HG03575 (cell line): ENCODE measurements around the gene ADRA1B.
"Not testable (repeated sequence)": the region's sequence is repeated elsewhere in the genome, so short reads cannot be mapped to it uniquely, and the experiment has no call there.

Source experiments
- ATAC-seq: cut with Tn5 transposase; IDR thresholded peaks from one replicate; pipeline ENCODE4 v1.9.1; 2021; ENCODE audit not compliant: unreplicated experiment, insufficient number of reproducible peaks, low FRiP score; ENCODE audit errors: extremely low read depth

Gene ADRA1B

DNA sequence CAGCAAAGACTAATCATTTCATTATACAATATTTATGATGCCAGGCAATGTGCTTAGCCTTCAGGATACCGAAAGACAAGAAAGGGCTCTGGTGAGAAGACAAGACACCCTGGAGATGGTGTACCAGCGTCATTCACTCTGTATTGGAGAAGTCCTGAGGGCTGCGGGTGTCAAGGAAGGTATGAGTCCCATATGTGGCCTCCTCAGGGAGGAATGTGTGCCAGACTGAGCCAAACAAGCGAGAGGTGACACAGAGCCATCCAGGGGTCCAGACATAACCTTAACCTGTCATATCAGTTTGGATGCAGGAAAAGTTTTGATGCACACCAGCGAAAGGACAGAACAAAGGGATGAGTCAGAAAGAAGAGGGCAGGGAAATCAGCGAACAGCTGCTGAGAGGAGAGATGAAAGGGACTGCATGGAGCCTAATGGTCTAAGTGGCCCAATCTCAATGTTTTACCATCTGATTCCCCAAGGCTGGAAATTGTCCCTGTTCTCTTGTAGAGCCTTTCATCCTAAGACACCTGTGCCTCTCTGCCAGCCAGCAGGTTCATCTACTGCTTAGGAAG is 38.9 kb downstream of the ADRA1B start:
- no peak for ATAC-seq

DNA sequence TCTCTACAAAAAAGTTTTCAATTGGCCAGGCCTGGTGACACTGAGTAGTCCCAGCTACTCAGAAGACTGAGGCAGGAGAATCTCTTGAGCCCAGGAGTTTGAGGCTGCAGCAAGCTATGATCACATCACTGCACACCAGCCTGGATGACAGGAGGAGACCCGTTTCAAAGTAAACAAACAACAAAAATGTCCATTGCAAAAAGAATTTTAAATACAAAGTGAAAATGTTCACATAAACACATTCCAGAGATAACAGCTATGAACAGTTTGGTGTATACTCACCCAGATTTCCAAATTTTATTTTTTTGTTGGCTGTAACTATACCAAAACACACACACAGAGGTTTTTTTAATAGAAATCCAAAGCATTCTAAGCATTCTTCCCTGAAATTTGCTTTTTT is 39.8 kb downstream of the ADRA1B start:
- ATAC-seq, result no peak

DNA sequence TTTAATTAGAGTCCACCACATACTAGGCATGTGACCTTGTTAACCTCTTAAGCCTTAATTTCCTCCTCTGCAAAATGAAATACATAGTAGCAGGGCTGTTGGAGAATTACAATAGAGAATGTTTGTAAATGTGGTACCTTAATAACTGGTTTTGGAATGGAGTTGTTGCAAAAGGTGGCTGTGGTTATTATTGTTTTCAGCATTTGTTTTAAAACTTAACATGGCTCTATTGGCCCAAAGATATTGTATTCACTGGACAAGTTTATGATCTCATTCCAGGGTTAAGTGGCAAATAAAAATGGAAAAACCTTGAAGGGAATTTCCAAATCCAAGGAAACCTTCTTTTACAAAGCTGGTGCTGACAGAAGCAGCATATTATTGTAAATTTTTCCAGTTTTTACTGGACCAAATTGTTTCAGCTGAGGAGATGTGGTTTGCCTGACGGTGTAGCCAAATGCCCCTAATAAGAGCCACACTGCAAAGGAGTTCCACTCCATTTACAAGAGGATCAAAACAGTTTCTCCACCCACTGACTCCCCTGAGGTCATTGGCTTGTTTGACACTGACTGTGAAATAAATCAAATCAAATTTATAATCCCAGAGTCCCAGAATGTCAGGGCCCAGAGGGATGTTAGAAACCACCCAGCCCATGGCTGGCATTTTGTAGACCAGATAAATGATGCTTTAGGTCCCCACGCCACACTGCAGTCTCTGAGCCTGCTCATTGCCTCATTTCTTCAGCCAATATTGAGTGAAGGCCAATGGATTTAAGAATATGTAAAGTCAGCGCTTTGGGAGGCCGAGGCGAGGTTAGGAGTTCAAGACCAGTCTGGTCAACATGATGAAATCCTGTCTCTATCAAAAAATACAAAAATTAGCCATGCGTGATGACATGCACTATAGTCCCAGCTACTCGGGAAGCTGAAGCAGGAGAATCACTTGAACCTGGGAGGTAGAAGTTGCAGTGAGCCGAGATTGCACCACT is 45.2 kb downstream of the ADRA1B start:
- ATAC-seq, result no peak

- no peak for ATAC-seq
Observed at GRCh38 chr5:159962214-159962613, 45.9 kb downstream of the ADRA1B start.

DNA sequence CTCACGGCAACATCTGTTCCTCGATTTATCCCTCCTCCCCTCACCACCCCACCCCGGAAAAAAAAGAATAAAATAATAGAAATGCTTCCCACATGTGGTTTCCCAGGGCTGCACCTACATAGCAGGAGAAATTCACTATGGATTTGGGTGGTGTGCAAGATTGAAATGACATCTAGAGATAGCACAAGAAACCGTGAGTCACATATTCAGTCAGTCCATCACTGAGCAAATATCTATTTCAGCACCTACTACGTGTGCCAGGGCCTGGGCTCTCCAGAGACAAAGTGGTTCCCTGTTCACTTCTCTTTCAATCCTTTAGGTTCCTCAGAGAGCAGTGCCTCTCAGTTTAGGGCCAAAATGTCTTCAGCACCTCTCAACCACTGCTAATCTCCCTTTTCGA is 47.7 kb downstream of the ADRA1B start:
- no peak for ATAC-seq

GRCh38 chr5:159965031-159965837 is 49.0 kb downstream of the ADRA1B start:
- ATAC-seq, result no peak

DNA sequence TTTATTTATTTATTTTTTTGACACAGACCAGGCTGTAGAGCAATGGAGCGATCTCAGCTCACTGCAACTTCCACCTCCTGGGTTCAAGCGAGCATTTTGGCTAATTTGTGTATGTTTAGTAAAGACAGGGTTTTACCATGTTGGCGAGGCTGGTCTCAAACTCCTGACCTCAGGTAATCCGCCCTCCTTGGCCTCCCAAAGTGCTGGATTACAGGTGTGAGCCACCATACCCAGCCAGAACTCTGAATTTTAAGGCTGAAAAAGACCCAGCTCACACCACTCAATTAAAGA is 49.5 kb downstream of the ADRA1B start:
- ATAC-seq, result not testable (repeated sequence)

GRCh38 chr5:159969966-159970365 is 53.7 kb downstream of the ADRA1B start:
- ATAC-seq, result no peak

GRCh38 chr5:159971038-159971437 is 54.8 kb downstream of the ADRA1B start:
- ATAC-seq, result no peak

DNA sequence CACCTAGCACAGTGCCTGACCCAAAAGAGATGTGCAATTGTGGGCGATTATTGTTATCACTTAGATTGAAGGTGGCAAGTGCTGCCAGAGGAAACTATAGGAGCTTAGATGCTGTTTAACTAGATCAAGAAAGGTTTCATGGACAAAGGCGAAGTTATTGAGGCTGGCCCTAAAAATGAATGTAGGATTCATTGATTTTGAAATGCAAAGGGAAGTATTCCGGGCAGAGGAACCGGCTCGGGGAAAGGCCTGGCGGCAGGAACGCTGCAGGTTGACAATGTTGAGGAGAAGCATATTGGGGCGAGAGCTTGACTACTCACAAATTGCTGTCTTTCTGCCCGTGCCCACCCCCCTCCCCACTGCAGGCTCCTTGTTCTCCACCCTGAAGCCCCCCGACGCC is 55.2 kb downstream of the ADRA1B start:
- ATAC-seq, result no peak

GRCh38 chr5:159971931-159972461 is 55.7 kb downstream of the ADRA1B start:
- no peak for ATAC-seq

DNA sequence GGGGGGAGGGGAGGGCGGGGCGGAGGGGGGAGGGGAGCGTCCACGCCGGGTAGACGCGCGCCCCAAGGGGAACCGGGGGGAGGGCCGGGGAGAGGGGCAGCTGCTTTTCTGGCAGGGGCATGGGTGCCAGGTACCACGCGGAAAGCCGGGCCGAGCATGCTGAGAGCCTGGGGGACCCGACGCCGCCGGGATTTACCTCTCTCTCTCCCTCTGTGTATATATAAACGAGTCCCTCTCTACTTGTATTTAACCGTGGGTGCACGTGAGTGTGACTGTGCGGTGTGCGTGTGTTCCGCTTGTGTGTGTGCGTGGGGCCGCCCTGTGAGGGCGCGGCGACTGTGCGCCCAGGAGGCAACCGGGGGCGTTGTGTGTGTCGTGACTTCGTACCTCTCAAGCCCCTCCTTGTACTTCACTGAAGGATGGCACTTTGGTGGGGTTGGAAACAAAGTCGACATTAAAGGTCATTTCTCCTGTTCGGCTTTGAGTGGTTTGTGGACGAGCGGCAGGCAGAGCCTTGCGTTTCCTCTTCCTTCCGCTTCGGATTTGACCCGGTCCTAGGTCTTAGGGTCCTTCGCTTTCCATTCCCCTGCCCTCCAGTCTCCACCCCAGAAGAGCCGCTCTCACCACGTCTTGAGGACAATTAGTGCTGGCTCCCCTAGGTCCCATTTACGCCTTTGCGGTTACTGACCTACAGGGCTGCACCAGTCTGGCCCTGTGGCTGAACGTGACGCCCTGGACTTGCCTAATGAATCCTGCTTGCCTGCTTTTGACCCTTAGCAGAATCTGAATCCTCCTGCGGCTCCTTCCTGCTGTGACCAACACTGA is 56.5 kb downstream of the ADRA1B start:
- ATAC-seq, result no peak

GRCh38 chr5:159975462-159976019 is 59.3 kb downstream of the ADRA1B start:
- no peak for ATAC-seq

- no peak for ATAC-seq
Observed at GRCh38 chr5:159976921-159977320, 60.6 kb downstream of the ADRA1B start.

GRCh38 chr5:159978358-159978757 is 62.1 kb downstream of the ADRA1B start:
- ATAC-seq, result no peak

GRCh38 chr5:159982421-159983173 is 66.3 kb downstream of the ADRA1B start:
- ATAC-seq, result no peak

- ATAC-seq, result no peak
Observed at GRCh38 chr5:159987031-159987674, 70.9 kb downstream of the ADRA1B start.
